Large intestine (tissue), 3 donors: ENCODE results near the gene DPF1. TPM values are rescaled to one million over a fixed set of nuclear protein-coding genes. Genes with fewer than 3 reads are reported as not detected.
A peak's percentile ranks its signal among the peaks of the same experiment; 100 is the strongest.

Experiments
- DNase-seq, 2 donors: peaks; one replicate each; pipeline versions ENCODE4 v3.0.0 to v3.0.0-alpha.2; 2013
- H3K27ac ChIP-seq: one replicate; pipeline ENCODE4 v1.5.1; 2013; ENCODE audit warnings: low read length
- H3K27me3 ChIP-seq: 2 replicates; pipeline ENCODE4 v1.6.1; 2013; ENCODE audit warnings: low read length; ENCODE audit not compliant: control insufficient read depth, insufficient read depth
- H3K36me3 ChIP-seq: 2 replicates; pipeline ENCODE4 v1.6.1; 2013; ENCODE audit warnings: low read length; ENCODE audit not compliant: control insufficient read depth, insufficient read depth
- H3K4me1 ChIP-seq: one replicate; pipeline ENCODE4 v1.6.1; 2013; ENCODE audit warnings: low read length; ENCODE audit not compliant: control insufficient read depth, insufficient read depth
- H3K4me3 ChIP-seq: one replicate; pipeline ENCODE4 v1.5.1; 2013; ENCODE audit warnings: low read length
- H3K9me3 ChIP-seq: one replicate; pipeline ENCODE4 v1.6.1; 2013; ENCODE audit warnings: mild to moderate bottlenecking, low read depth, low read length, moderate library complexity; ENCODE audit not compliant: control insufficient read depth
- WGBS: methylation state at CpG from one replicate; pipeline ENCODE4 v1.1.5; 2013; ENCODE audit warnings: low lambda C conversion rate; ENCODE audit not compliant: insufficient coverage; 5-methylcytosine and 5-hydroxymethylcytosine counted together
- polyA plus RNA-seq: library from polyadenylated mRNA; unstranded; fragments of 120-200 nt; gene quantifications from one replicate; pipeline ENCODE4 v1.2.1, GENCODE V29; 2013

DPF1 gene
- polyA plus RNA-seq, 1 donor: 1.8 TPM

DNA sequence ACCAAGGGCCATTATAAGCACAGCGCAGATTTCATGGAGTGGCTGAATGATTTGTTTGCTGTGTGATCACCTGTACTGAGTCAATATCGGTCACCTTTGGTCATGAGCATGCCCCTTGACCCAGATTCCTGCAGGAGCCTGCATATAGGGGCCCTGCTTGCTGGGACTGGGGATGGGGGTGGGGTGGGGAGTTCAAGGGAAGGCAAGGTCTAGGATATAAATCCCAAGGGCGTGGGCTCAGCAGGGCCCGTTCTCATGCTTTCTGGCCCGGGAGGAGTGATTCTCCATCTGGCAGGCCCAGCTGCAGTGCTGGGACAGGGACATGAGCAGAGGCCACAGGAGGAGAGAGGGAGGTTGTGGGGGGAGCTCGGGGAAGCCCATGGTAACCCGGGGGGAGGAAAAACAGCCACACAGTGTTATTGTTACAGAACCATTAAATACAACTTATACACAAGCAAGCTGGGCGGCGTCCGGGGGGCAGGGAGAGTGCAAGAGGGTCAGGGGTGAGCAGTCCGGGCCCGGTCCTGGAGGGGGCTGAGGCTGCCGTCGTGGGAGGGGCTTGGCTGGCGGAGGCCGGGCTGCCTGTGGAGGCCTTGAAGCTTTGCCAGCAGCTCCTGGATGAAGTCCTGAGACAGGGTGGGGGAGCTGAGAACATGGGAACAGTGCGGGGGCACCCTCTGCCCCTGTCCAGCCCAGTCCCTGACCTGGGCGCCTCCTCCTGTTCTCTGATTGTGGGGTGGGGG is 27.0 kb upstream of the DPF1 start:
- WGBS: 27% methylated on average over 2 of the region's 18 CpGs
- DNase-seq: peak; percentile 88 to 95
- no peaks in the 10 kb centered on the region for H3K9me3 ChIP-seq
- H3K4me1 ChIP-seq: peaks cover 64% of the 10 kb centered on the region
- no peaks in the 10 kb centered on the region for H3K27me3 ChIP-seq
- peak overlapping the region; percentile 91 for H3K27ac ChIP-seq
- no peaks in the 10 kb centered on the region for H3K36me3 ChIP-seq
- H3K4me3 ChIP-seq: no peak overlapping the region

DNA sequence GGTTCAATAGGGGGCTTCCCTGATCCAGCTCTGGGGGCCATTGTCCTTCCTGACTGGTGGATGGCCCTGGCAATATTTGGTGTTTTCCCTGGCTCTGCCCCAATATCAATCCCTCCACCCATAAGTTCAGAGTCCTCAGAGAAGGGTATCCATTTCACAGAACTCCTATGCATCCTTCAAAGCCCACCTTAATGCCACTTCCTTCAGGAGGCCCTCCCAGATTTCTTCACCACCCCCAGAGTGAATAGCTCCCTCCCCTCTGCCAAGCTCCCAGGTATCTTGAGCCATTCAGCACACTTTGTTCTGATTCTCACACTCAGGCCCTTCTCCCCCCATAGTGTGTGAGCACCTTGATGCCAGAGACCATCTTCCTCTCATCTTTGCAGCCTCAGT is 26.4 kb upstream of the DPF1 start:
- Histone ChIP-seq H3K4me3 (no peak overlapping the region), H3K9me3 (no peaks in the 10 kb centered on the region), H3K27me3 (no peaks in the 10 kb centered on the region), H3K27ac (peak overlapping the region; percentile 91), H3K4me1 (peaks cover 58% of the 10 kb centered on the region), H3K36me3 (no peaks in the 10 kb centered on the region)
- no peak for DNase-seq

DNA sequence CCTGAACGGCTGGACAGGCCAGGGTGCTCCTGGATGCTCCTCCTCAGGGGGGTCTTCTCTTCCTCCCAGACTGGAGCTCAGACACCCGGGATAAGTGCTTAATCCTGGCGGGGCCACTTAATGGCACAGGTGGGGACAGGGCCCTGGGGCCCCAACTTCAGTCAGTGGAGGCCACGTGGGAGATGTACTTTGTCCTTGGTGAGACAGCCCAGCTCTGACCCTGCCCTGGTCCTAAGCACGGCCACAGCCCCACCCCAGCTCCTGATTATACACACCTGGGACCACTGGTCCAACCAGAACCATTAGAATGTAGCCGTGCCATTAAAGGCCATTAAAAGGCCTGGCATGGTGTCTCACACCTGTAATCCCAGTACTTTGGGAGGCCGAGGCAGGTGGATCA is 24.4 kb upstream of the DPF1 start:
- DNase-seq: peak; percentile 61 to 87
- Histone ChIP-seq H3K27ac (peak overlapping the region; percentile 57), H3K4me3 (no peak overlapping the region), H3K9me3 (no peaks in the 10 kb centered on the region), H3K27me3 (no peaks in the 10 kb centered on the region), H3K4me1 (peaks cover 50% of the 10 kb centered on the region), H3K36me3 (no peaks in the 10 kb centered on the region)
- no CpG with 5 or more reads among the region's 7 CpGs for WGBS

DNA sequence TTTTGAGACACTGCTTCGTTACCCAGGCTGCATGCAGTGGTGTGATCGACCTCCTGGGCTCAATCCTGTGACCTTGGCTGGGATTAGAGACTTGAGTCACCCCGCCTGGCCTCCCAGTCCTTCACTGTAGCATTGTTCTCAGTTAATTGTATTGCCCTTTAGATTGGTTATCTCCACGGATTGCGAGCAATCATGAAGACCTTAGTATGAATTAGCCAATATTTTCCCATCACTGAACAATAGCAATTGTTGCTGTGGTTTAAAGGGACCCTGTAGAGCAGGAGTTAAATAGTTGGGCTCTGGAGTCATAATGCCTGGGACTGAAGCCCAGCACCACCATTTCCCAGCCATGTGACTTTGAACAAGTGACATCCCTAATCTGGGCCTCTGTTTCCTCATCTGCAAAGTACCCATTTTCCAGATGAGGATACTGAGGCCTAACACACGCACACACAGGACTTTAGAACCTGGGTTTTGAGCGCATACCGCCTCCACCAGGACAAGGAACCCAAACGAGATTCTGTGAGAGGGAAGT is 23.8 kb upstream of the DPF1 start:
- Histone ChIP-seq H3K27me3 (no peaks in the 10 kb centered on the region), H3K27ac (peak overlapping the region; percentile 57), H3K4me1 (peaks cover 43% of the 10 kb centered on the region), H3K4me3 (no peak overlapping the region), H3K36me3 (no peaks in the 10 kb centered on the region), H3K9me3 (no peaks in the 10 kb centered on the region)
- peak in 1 of 2 donors; percentile 49 for DNase-seq
- 21% methylated on average over 2 of the region's 9 CpGs for WGBS

DNA sequence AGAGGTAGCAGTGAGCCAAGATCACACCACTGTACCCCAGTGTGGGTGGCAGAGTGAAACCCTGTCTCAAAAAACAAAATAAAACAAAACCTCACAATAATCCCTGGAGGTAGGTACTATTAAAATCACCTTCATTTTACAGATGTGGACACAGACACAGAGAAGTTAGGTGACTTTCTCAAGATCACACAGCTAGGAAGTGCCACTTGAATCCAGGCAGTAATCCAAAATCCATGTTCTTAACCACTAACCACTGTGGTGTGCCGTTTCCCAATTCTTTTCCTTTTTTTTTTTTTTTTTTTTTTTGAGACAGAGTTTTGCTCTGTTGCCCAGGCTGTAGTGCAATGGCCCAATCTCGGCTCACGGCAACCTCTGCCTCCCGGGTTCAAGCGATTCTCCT is 23.1 kb upstream of the DPF1 start:
- no peak overlapping the region for H3K27ac ChIP-seq

DNA sequence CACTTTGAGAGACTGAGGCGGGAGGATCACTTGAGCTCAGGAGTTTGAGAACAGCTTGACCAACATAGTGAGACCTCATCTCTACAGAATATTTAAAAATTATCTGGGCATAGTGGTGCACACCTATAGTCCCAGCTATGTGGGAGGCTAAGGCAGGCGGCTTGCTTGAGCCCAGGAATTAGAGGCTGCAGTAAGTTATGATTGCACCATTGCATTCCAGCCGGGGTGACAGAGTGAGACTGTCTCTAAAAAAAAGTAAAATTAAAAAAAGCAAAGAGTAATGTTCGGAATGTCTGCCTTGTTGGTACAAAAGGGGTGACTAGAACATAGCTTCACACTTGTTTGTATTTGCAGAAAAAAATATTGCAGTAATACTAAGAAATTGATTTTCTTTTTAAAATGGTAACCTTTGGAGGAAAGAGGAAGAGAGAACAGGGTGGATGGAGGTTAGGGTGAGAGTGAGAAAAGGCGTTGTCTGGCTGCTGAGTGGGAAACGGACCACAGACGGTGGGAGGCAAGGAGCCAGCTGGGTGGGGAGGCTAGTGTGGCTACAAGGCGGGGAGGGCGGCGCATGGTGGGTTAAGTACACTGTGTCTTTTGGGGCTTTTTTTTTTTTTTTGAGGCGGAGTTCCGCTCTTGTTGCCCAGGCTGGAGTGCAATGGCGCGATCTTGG is 21.9 kb upstream of the DPF1 start:
- no peak overlapping the region for H3K27ac ChIP-seq

More for the DNA sequence above, 23.1 kb upstream of the DPF1 start:
- H3K4me1 ChIP-seq: peaks cover 38% of the 10 kb centered on the region
- 100% methylated on average over 1 of the region's 5 CpGs for WGBS
- no peaks in the 10 kb centered on the region for H3K27me3 ChIP-seq
- no peaks in the 10 kb centered on the region for H3K9me3 ChIP-seq
- no peak for DNase-seq
- H3K4me3 ChIP-seq: no peak overlapping the region
- no peaks in the 10 kb centered on the region for H3K36me3 ChIP-seq

DNA sequence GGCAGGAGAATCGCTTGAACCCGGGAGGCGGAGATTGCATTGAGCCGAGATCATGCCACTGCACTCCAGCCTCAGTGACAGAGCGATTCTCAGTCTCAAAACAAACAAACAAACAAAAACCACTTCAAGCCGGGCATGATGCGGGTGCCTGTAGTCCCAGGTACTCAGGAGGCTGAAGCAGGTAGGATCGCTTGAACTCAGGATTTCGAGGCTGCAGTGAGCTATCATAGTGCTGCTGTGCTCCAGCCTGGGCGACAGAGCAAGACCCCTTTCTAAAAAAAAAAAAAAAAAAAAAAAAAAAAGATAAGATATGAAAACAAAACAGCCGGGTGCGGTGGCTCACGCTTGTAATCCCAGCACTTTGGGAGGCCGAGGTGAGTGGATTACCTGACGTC is 19.3 kb upstream of the DPF1 start:
- 60% methylated on average over 3 of the region's 15 CpGs for WGBS
- no peak overlapping the region for H3K27ac ChIP-seq

More for the DNA sequence above, 21.9 kb upstream of the DPF1 start:
- 75% methylated on average over 3 of the region's 14 CpGs for WGBS
- H3K9me3 ChIP-seq: no peaks in the 10 kb centered on the region
- no peak for DNase-seq
- no peak overlapping the region for H3K4me3 ChIP-seq
- H3K27me3 ChIP-seq: no peaks in the 10 kb centered on the region
- no peaks in the 10 kb centered on the region for H3K36me3 ChIP-seq
- H3K4me1 ChIP-seq: peaks cover 27% of the 10 kb centered on the region

DNA sequence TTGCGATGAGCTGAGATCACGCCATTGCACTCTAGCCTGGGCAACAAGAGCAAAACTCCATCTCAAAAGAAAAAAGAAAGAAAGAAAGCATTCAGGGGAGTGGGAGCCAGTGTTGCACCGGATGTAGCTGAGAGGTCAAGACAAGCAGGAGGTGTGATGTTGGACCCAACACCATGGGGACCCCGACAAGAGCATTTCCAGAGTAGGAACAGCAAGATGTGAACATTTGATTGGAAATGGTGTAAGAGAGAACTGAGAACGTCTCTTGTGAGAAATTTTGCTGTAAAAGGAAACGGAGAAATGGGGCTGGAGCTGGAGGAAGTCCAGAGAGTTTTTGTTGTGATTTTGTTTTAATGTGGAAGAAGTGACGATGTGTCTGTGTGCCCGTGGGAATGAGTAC is 15.8 kb upstream of the DPF1 start:
- WGBS: 79% methylated on average over 3 of the region's 8 CpGs
- Histone ChIP-seq H3K27me3 (no peaks in the 10 kb centered on the region), H3K36me3 (no peaks in the 10 kb centered on the region), H3K4me1 (peaks cover 3% of the 10 kb centered on the region), H3K9me3 (no peaks in the 10 kb centered on the region), H3K4me3 (no peak overlapping the region), H3K27ac (no peak overlapping the region)
- no peak for DNase-seq

More for the DNA sequence above, 19.3 kb upstream of the DPF1 start:
- Histone ChIP-seq H3K9me3 (no peaks in the 10 kb centered on the region), H3K4me3 (peak overlapping the region; percentile 33), H3K36me3 (no peaks in the 10 kb centered on the region), H3K4me1 (peaks cover 10% of the 10 kb centered on the region), H3K27me3 (no peaks in the 10 kb centered on the region)
- DNase-seq: no peak

DNA sequence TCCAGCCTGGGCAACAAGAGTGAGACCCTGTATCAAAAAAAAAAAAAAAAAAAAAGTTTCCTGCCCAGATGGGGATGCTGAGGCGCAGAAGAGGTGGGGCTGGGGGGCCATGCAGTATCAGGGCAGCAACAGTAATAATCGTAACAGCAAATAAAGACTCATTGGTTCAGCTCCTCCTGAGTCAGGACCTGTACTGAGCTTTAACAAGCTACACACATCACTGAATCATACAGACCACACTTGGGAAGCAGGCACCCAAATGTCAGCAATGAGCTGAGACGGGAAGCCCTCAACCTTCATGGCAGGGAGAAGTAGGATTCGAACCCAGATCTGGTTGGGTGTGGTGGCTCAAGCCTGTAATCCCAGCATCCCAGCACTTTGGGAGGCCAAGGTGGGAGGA is 10.6 kb upstream of the DPF1 start:
- Histone ChIP-seq H3K27me3 (peaks cover 21% of the 10 kb centered on the region), H3K4me1 (no peaks in the 10 kb centered on the region), H3K9me3 (no peaks in the 10 kb centered on the region), H3K27ac (no peak overlapping the region), H3K4me3 (no peak overlapping the region), H3K36me3 (no peaks in the 10 kb centered on the region)
- no peak for DNase-seq
- no CpG with 5 or more reads among the region's 4 CpGs for WGBS

DNA sequence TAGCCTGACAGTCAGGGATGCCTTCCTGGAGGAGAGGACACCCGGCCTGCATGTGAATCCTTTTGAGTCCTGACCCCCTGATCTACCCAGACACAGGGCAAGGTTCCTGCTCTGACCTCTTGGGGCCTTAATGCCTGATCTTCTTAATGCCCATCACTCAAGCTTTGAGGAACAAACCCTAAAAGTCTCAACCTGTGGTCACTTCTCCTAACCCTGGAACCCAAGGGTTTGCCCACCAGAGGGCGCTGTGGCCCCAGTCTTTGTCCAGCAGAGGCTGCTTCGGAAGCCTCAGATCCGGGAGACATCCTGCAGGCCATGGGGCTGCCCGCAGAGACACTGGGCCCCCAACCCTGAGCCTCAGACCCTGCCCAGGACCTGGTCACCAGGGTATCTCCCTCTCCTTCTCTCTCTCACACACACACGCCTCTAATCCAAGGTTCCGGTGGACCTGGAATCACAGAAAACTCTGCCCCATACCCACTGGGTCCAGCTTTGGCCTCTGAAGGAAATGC is 9.8 kb upstream of the DPF1 start:
- Histone ChIP-seq H3K9me3 (peaks cover 4% of the 10 kb centered on the region), H3K27ac (no peak overlapping the region), H3K27me3 (peaks cover 27% of the 10 kb centered on the region), H3K4me3 (no peak overlapping the region), H3K36me3 (no peaks in the 10 kb centered on the region), H3K4me1 (peaks cover 1% of the 10 kb centered on the region)
- peak; percentile 52 to 62 for DNase-seq
- WGBS: no CpG with 5 or more reads among the region's 7 CpGs
